CD4-positive, alpha-beta memory T cell (primary cell): ENCODE results near the gene WDFY2. TPM values are rescaled to one million over a fixed set of nuclear protein-coding genes. Genes with fewer than 3 reads are reported as not detected.

Experiments used
- CTCF ChIA-PET: fragments of 350-600 bp; sonication (Branson Sonifier 250); formaldehyde crosslinking; loops from one replicate; lab custom pipeline; 2021; ENCODE audit warnings: inconsistent platforms; ENCODE audit not compliant: partially characterized antibody; lab: Charles Lee
- POLR2A ChIA-PET: fragments of 350-600 bp; sonication (Branson Sonifier 250); formaldehyde crosslinking; loops from one replicate; lab custom pipeline; 2021; ENCODE audit not compliant: partially characterized antibody; lab: Charles Lee
- DNase-seq, 5 donors: peaks; one replicate each; pipeline versions ENCODE4 v3.0.0 to v3.0.0-alpha.2; 2020 to 2022; ENCODE audit warnings: mixed read lengths in 1 of 5
- H3K27ac ChIP-seq: one replicate; pipeline ENCODE4 v1.7.0; 2013; ENCODE audit warnings: low read depth, low read length
- H3K27me3 ChIP-seq: 2 replicates; pipeline ENCODE4 v1.7.0; 2013; ENCODE audit warnings: mild to moderate bottlenecking, low read length, moderate library complexity; ENCODE audit not compliant: insufficient read depth
- H3K36me3 ChIP-seq: 2 replicates; pipeline ENCODE4 v1.7.0; 2013; ENCODE audit warnings: mild to moderate bottlenecking, low read length, moderate library complexity; ENCODE audit not compliant: insufficient read depth
- H3K4me1 ChIP-seq: 2 replicates; pipeline ENCODE4 v1.7.0; 2013; ENCODE audit warnings: mild to moderate bottlenecking, low read length, moderate library complexity; ENCODE audit not compliant: insufficient read depth
- H3K4me3 ChIP-seq, 2 donors: one replicate each; pipeline ENCODE4 v1.7.0; 2013; ENCODE audit warnings: low read length in 2 of 2, mild to moderate bottlenecking in 1 of 2
- H3K9me3 ChIP-seq, 2 donors: one replicate each; pipeline ENCODE4 v1.7.0; 2013; ENCODE audit warnings: low read length in 2 of 2, control low read depth in 1 of 2; ENCODE audit not compliant: control insufficient read depth in 1 of 2
- H3K27ac Mint-ChIP-seq, 7 donors: one replicate each; pipeline ENCODE4 v1.8.0; 2020 to 2021; ENCODE audit warnings: mixed read lengths in 7 of 7, mild to moderate bottlenecking in 6 of 7, inconsistent platforms in 3 of 7, moderate library complexity in 3 of 7
- H3K27me3 Mint-ChIP-seq, 2 donors: one replicate each; pipeline ENCODE4 v1.8.0; 2020 to 2021; ENCODE audit warnings: mixed read lengths in 2 of 2
- H3K36me3 Mint-ChIP-seq, 2 donors: one replicate each; pipeline ENCODE4 v1.8.0; 2020 to 2021; ENCODE audit warnings: mixed read lengths in 2 of 2, inconsistent platforms in 1 of 2, mild to moderate bottlenecking in 1 of 2
- H3K4me1 Mint-ChIP-seq, 4 donors: one replicate each; pipeline ENCODE4 v1.8.0; 2020 to 2021; ENCODE audit warnings: mixed read lengths in 4 of 4, mild to moderate bottlenecking in 1 of 4
- H3K4me3 Mint-ChIP-seq, 8 donors: one replicate each; pipeline ENCODE4 v1.8.0; 2020 to 2021; ENCODE audit warnings: mixed read lengths in 8 of 8, mild to moderate bottlenecking in 7 of 8, moderate library complexity in 6 of 8, inconsistent platforms in 3 of 8
- H3K9me3 Mint-ChIP-seq, 8 donors: one replicate each; pipeline ENCODE4 v1.8.0; 2020 to 2021; ENCODE audit warnings: mixed read lengths in 8 of 8, mild to moderate bottlenecking in 5 of 8, inconsistent platforms in 3 of 8, moderate library complexity in 1 of 8
- intact Hi-C: fragments of 100-400 bp; cut with micrococcal nuclease; formaldehyde crosslinking; loops from one replicate; pipeline ENCODE4 v1.15.1; 2023
- microRNA-seq: library from miRNA; unstranded; fragments of <30 nt; microRNA quantifications from one replicate; pipeline ENCODE4 v1.2.0, GENCODE V29; 2021; ENCODE audit warnings: borderline replicate concordance, borderline number of aligned reads, borderline microRNAs expressed, mixed read lengths
- polyA plus RNA-seq, 2 donors: library from polyadenylated mRNA; unstranded; fragments of 300-500 nt; fragmentation: Illumina TruSeq; gene quantifications; one replicate each; pipeline ENCODE4 v1.2.3, GENCODE V29; 2021
- total RNA-seq, 2 experiments: library from RNA; stranded (reverse); gene quantifications; one replicate each; pipeline ENCODE4 v1.2.3, GENCODE V29; 2021

WDFY2 gene
- total and polyA plus RNA-seq, 4 experiments from 2014 or later: 3.8 to 21.8 (median 14.5) TPM

DNA sequence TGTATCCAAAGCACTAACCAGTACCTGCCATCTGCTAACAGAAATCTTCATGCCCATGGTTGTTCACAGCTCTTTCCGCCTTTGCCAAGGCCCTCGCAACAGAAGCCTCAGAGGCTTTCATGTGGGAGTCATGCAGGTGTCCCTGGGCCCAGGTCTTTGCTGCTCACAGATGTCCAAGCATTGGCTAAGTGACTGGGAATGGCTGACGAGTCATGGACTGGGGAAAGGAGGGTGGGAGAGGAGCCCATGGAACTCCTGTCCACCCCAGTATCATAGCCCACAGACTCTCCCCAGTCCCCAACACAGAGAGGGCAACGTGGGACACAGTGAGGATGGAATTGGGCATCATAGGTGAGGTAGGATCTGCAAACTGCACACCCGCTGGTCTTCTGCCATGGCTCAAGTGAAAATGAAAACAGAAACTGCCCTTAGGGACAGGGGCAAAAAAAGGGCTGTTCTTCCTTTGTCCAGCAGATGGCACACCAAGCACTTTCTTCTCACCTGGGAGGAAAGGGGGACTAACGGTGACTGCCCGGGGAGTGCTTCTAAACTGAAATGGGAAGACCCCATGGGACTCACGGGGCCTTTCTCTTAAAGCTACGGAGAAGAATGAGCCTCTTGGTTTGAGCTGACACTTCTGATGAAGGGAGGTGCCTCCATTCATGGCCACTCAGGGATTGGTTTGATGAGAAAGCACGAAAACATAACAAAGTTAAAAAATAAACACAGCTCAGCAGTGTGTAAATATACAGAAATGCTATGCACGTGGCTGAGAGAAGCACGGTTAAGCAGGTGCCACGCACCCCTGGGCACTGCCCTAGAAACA lies 230.8 kb downstream of the WDFY2 start:
- Mint-ChIP-seq H3K9me3 (no peaks in the 10 kb centered on the region), H3K4me3 (peak overlapping the region; percentile 52 to 83 (median 70)), H3K27me3 (no peaks in the 10 kb centered on the region), H3K4me1 (peaks cover 47 to 85% (median 64%) of the 10 kb centered on the region in 4 donors), H3K36me3 (peaks cover 18 to 39% of the 10 kb centered on the region in 2 donors), H3K27ac (peak overlapping the region; percentile 78 to 97 (median 90))
- Histone ChIP-seq H3K36me3 (peaks cover 11% of the 10 kb centered on the region), H3K9me3 (no peaks in the 10 kb centered on the region), H3K4me3 (peak overlapping the region in 1 of 2 donors; percentile 12), H3K27ac (peak overlapping the region; percentile 43), H3K27me3 (no peaks in the 10 kb centered on the region), H3K4me1 (peaks cover 62% of the 10 kb centered on the region)
- POLR2A ChIA-PET: interaction anchor here (0.7 to 5.9 kb wide), 8 partner anchors 10 to 380 kb away, joined by 3 to 86 read pairs (median 20); partner anchors contain the start of gene INTS6
- CTCF ChIA-PET: interaction anchor here (0.6 to 5.3 kb wide), 31 partner anchors 9 to 666 kb away, joined by 3 to 442 read pairs (median 4); partner anchors contain the start of genes NEK5 and TMEM272
- DNase-seq: peak; percentile 74 to 79 (median 77)
- intact Hi-C loops: loop anchor here (1.0 kb wide), 4 partner anchors 10 to 312 kb away; partner anchors contain the start of gene DHRS12

DNA sequence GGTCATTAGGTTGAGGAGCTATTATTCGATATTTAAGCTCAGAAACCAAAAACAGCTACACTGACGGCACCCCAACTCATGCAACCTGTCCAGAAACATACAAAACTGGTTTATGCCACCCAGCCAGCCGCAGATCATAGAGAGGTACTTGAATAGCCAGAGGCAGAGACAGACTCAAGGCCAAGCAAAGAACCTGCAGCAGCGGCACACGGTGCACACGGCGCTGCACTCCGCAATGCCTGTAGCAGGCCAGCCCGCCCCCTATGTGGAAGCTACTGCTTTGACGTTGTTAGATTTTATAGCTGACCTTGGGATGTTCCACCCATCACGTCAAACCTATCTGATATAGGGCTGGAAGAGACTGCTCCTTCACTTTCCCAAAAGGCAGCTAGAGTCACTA lies 231.6 kb downstream of the WDFY2 start:
- DNase-seq: no peak
- Histone ChIP-seq H3K4me3 (no peak overlapping the region), H3K4me1 (peaks cover 69% of the 10 kb centered on the region), H3K36me3 (peaks cover 11% of the 10 kb centered on the region), H3K9me3 (no peaks in the 10 kb centered on the region), H3K27me3 (no peaks in the 10 kb centered on the region), H3K27ac (peak overlapping the region; percentile 43)
- ChIA-PET CTCF (interaction anchor here (0.7 to 5.3 kb wide), 26 partner anchors 10 to 529 kb away, joined by 3 to 442 read pairs (median 4); partner anchors contain the start of genes NEK5 and TMEM272), POLR2A (interaction anchor here (0.7 to 5.9 kb wide), 8 partner anchors 10 to 379 kb away, joined by 3 to 86 read pairs (median 20); partner anchors contain the start of gene INTS6)
- no peaks in the 10 kb centered on the region for H3K27me3 Mint-ChIP-seq
- H3K9me3 Mint-ChIP-seq: no peaks in the 10 kb centered on the region
- peaks cover 18 to 40% of the 10 kb centered on the region in 2 donors for H3K36me3 Mint-ChIP-seq
- H3K4me3 Mint-ChIP-seq: peak overlapping the region in 1 of 8 donors; percentile 76
- peaks cover 55 to 93% (median 73%) of the 10 kb centered on the region in 4 donors for H3K4me1 Mint-ChIP-seq
- peak overlapping the region in 5 of 7 donors; percentile 83 to 97 (median 90) for H3K27ac Mint-ChIP-seq
- intact Hi-C loops: loop anchor here (1.0 kb wide), 4 partner anchors 9 to 311 kb away; partner anchors contain the start of gene DHRS12

GRCh38 chr13:51816604-51817249 lies 232.5 kb downstream of the WDFY2 start:
- H3K9me3 Mint-ChIP-seq: no peaks in the 10 kb centered on the region
- H3K36me3 Mint-ChIP-seq: peaks cover 15 to 36% of the 10 kb centered on the region in 2 donors
- Histone ChIP-seq H3K36me3 (peaks cover 11% of the 10 kb centered on the region), H3K27ac (no peak overlapping the region), H3K4me1 (peaks cover 74% of the 10 kb centered on the region), H3K4me3 (no peak overlapping the region), H3K27me3 (no peaks in the 10 kb centered on the region), H3K9me3 (no peaks in the 10 kb centered on the region)
- peak overlapping the region; percentile 72 to 93 (median 81) for H3K27ac Mint-ChIP-seq
- DNase-seq: no peak
- intact Hi-C loops: no loop called here
- POLR2A ChIA-PET: interaction anchor here (3.0 to 5.9 kb wide), 5 partner anchors 9 to 364 kb away, joined by 17 to 86 read pairs (median 32); partner anchors contain the start of gene INTS6
- peak overlapping the region in 3 of 8 donors; percentile 36 to 58 (median 47) for H3K4me3 Mint-ChIP-seq
- peaks cover 59 to 97% (median 76%) of the 10 kb centered on the region in 4 donors for H3K4me1 Mint-ChIP-seq
- CTCF ChIA-PET: interaction anchor here (1.2 to 5.3 kb wide), 8 partner anchors 10 to 311 kb away, joined by 4 to 442 read pairs (median 52); partner anchors contain the start of genes NEK5 and TMEM272
- H3K27me3 Mint-ChIP-seq: no peaks in the 10 kb centered on the region

Small RNA genes lying within 50 kb of the gene (microRNA-seq; reads per million reads assigned to microRNA genes)
- gene MIR4703: not detected

Other genes with a start within 250 kb of the WDFY2 start
- gene SERPINE3, start 244.8 kb upstream of the WDFY2 start, total RNA-seq: not detected
- gene SERPINE3, start 244.8 kb upstream of the WDFY2 start, polyA plus RNA-seq: not detected
- 10 to 100 TPM; 55.7 to 65.6 TPM for gene INTS6, start 131.4 kb upstream of the WDFY2 start, total RNA-seq
- 10 to 100 TPM; 15.4 to 28.0 TPM for gene INTS6, start 131.4 kb upstream of the WDFY2 start, polyA plus RNA-seq
- 10 to 100 TPM; 23.6 to 24.3 TPM for gene DHRS12, start 219.7 kb downstream of the WDFY2 start, total RNA-seq
- gene DHRS12, start 219.7 kb downstream of the WDFY2 start, polyA plus RNA-seq: 10 to 100 TPM; 37.1 to 38.9 TPM